Stimulated activated naive CD8-positive, alpha-beta T cell treated with anti-CD3 and anti-CD28 coated beads, Interleukin-15, amount 100 ng/mL, for 72 hours (primary cell): ENCODE results near the gene ADD2.
"Not testable (repeated sequence)": the region's sequence is repeated elsewhere in the genome, so short reads cannot be mapped to it uniquely, and the experiment has no call there.

ENCODE experiments used
- ATAC-seq: fragments of 150-1000 bp; cut with Tn5 transposase; 2 replicates; pipeline ENCODE4 v1.10.0; 2021; ENCODE audit warnings: mild to moderate bottlenecking, moderate library complexity
- DNase-seq, 2 donors: peaks; one replicate each; pipeline ENCODE4 v3.0.0; 2021 to 2022
- H3K27ac Mint-ChIP-seq, 2 donors: one replicate each; pipeline ENCODE4 v1.8.0; 2022; ENCODE audit warnings: mild to moderate bottlenecking in 2 of 2, mixed read lengths in 2 of 2, moderate library complexity in 2 of 2
- H3K27me3 Mint-ChIP-seq: one replicate; pipeline ENCODE4 v1.8.0; 2022; ENCODE audit warnings: mixed read lengths
- H3K4me1 Mint-ChIP-seq: one replicate; pipeline ENCODE4 v1.8.0; 2022; ENCODE audit warnings: mild to moderate bottlenecking, mixed read lengths
- H3K4me3 Mint-ChIP-seq, 2 donors: one replicate each; pipeline ENCODE4 v1.8.0; 2022; ENCODE audit warnings: mild to moderate bottlenecking in 2 of 2, mixed read lengths in 2 of 2, moderate library complexity in 1 of 2
- H3K9me3 Mint-ChIP-seq, 2 donors: one replicate each; pipeline ENCODE4 v1.8.0; 2022; ENCODE audit warnings: mixed read lengths in 2 of 2

ADD2 gene

DNA sequence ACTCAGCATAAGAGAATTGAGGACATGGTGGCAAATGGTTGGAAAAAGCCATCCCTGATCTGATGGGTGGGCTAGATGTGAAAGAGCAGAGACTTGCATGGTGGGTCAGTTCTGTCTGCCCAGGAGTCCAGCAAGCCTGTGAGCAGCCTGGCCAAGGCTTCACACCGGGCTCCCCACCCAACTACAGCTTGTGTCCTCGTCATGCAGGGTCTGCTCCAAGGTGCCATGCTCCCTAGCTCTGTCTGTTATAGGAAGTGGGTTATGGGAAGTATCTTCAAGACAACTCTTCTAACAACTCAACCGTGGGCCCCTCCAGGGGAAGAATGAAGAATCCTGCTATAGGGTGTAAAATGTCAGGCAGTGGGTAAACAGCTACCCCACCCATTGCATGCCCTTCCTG is 97.4 kb downstream of the ADD2 start:
- no peaks in the 10 kb centered on the region for H3K4me1 Mint-ChIP-seq
- ATAC-seq (no peak), DNase-seq (no peak)
- H3K4me3 Mint-ChIP-seq, result no peak overlapping the region
- no peaks in the 10 kb centered on the region for H3K27me3 Mint-ChIP-seq
- H3K27ac Mint-ChIP-seq, result no peak overlapping the region
- no peaks in the 10 kb centered on the region for H3K9me3 Mint-ChIP-seq

DNA sequence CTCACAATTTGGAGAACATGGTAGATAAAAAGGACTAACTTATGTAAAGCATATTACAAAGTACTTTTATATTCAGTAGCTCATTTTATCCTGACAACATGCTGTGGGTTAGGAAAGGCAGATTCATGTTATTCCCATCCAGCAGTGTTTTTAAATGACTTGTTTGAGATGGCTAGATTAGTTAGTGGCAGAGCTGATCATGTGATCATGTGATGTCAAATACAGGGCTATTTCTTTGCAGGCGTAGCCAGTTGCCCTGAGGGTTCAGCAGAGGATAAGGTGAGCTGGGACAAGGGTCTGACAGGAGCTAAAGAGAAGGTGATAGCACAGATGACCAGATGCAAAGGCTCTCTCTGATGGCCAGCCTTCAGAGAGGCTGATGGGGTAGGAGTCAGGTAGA is 97.8 kb downstream of the ADD2 start:
- ATAC-seq, result no peak
- no peaks in the 10 kb centered on the region for H3K27me3 Mint-ChIP-seq
- no peak for DNase-seq
- H3K4me1 Mint-ChIP-seq, result no peaks in the 10 kb centered on the region
- H3K27ac Mint-ChIP-seq, result no peak overlapping the region
- no peak overlapping the region for H3K4me3 Mint-ChIP-seq
- no peaks in the 10 kb centered on the region for H3K9me3 Mint-ChIP-seq

DNA sequence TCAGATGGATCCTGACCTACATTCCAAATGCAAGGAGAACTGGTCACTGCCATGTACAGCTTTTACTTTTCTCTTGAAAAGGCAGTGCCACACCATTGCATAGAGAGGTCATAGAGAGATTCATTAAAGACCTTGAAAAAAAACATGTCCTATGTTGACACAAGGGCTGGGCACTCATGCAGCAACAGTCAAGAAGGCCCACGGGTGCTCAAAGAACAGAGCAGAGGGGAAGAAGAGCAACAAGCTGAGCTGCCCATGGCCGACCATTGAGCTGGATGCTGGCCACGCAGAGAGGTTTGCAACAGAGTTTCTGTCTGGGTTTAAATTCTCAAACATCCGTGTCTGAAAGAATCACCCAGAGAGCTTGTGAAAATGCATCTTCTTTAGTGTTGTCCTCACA is 99.1 kb downstream of the ADD2 start:
- Mint-ChIP-seq H3K9me3 (no peaks in the 10 kb centered on the region), H3K27ac (no peak overlapping the region), H3K27me3 (no peaks in the 10 kb centered on the region), H3K4me3 (no peak overlapping the region), H3K4me1 (peaks cover 10% of the 10 kb centered on the region)
- DNase-seq (no peak), ATAC-seq (no peak)

DNA sequence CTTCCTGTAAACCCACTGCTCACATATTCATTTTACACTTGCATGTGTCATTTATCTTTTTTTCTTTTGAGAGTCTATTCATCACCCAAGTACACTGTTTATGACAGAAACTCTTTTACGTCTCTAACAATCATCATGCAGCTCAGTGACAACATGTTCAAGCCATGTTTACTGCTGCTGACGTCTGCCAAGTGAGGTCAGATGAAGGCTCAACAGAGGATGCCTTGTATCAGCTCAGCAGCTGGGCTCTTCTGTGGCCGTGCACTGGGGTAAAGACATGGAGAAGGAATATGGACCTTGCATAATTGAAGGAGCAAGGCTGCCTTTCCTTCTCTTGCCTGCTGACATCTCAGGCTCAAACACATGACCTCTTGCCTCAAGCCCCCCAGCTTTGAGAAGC is 99.6 kb downstream of the ADD2 start:
- ATAC-seq (no peak), DNase-seq (no peak)
- no peaks in the 10 kb centered on the region for H3K27me3 Mint-ChIP-seq
- H3K9me3 Mint-ChIP-seq, result no peaks in the 10 kb centered on the region
- no peak overlapping the region for H3K4me3 Mint-ChIP-seq
- H3K27ac Mint-ChIP-seq, result no peak overlapping the region
- H3K4me1 Mint-ChIP-seq, result peaks cover 14% of the 10 kb centered on the region

DNA sequence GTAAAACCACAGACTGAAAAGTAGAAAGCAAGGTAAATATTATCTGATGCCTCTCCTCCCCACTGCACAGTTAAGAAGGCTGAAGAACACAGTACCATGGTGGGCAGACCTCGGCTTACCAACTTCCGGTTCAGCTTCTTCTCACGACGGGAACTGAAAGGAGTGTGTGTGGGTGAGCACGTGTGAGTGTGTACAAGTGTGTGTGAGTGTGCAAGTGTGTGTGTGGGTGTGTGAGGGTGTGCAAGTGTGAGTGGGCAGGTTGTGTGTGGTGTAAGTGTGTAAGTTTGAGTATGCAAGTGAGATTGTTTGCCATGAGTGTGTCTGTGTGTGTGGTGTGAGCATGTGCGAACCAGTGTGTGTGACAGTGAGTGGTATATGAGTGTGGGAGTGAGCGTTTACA is 103.5 kb downstream of the ADD2 start:
- H3K27ac Mint-ChIP-seq, result peak overlapping the region in 1 of 2 donors; percentile 70
- H3K4me1 Mint-ChIP-seq, result peaks cover 14% of the 10 kb centered on the region
- DNase-seq, result peak in 1 of 2 donors; percentile 21
- H3K4me3 Mint-ChIP-seq, result no peak overlapping the region
- ATAC-seq, result peak; percentile 73
- no peaks in the 10 kb centered on the region for H3K27me3 Mint-ChIP-seq
- no peaks in the 10 kb centered on the region for H3K9me3 Mint-ChIP-seq

DNA sequence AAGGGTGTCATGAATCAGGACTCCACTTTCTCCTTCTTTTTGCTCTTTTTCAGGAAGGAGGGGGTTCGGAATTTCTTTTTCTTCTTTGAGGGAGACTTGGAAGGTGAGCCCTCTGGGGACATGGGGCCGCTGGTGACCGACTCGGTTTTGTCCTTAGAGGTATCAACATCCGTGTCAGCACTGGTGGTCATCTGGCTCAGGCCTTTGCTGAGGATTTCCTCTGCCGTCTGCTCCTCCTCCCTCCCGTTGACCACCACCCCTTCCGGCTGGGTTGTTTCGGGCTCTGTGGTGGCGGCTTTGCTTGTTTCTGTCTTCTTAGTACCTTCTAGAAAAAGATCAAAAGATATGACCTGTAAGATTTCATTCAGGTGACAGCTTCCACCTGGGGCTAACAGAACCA is 104.6 kb downstream of the ADD2 start:
- Mint-ChIP-seq H3K27ac (peak overlapping the region in 1 of 2 donors; percentile 75), H3K9me3 (no peaks in the 10 kb centered on the region)
- ATAC-seq, result no peak

DNA sequence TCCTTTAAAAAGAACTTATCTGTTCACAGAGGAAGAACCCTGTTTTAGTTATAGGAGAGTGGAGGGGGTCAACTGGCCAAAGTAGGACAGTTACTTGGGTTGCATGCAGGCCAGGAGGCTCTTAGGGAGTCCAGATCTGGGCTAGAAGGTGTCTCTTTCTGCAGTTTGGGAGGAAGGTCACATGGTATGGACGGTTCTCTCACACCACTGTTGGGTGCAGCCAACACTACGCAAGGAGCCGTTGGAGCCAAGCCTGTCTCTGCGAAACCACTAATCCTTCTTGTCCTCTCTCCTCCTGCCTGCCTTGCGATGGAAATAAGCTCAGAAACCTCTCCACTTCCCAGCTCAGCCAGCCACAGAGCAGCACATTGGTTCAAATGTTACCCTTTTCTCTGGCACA is 108.4 kb downstream of the ADD2 start:
- H3K27me3 Mint-ChIP-seq, result peaks cover under 1% of the 10 kb centered on the region
- H3K4me1 Mint-ChIP-seq, result peaks cover 48% of the 10 kb centered on the region
- ATAC-seq, result no peak
- H3K27ac Mint-ChIP-seq, result no peak overlapping the region
- H3K9me3 Mint-ChIP-seq, result no peaks in the 10 kb centered on the region
- no peak for DNase-seq
- H3K4me3 Mint-ChIP-seq, result no peak overlapping the region

More for the DNA sequence above, 104.6 kb downstream of the ADD2 start:
- Mint-ChIP-seq H3K4me3 (no peak overlapping the region), H3K4me1 (peaks cover 15% of the 10 kb centered on the region), H3K27me3 (no peaks in the 10 kb centered on the region)
- no peak for DNase-seq

DNA sequence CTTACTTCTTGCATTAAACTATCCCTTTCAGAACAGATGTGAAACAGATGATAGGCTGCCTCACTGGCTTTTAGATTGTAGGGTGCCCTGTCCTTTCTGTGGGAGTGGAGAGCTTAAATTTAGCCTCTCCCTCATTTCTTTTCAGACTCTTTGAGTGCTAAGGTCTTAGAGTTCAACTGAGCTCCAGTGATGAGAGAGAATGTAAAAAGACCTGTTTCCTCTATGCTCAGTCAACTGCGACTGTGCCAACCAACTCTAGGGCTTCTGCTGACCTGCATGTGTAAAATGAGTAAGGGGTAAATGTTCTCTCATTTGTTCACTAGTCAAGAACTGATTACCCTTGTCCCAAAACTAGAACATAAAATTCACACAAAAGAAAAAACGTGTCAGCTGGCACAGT is 109.5 kb downstream of the ADD2 start:
- H3K4me1 Mint-ChIP-seq, result peaks cover 42% of the 10 kb centered on the region
- peaks cover 11% of the 10 kb centered on the region for H3K27me3 Mint-ChIP-seq
- DNase-seq, result no peak
- H3K4me3 Mint-ChIP-seq, result no peak overlapping the region
- H3K9me3 Mint-ChIP-seq, result no peaks in the 10 kb centered on the region
- peak overlapping the region in 1 of 2 donors; percentile 42 for H3K27ac Mint-ChIP-seq
- ATAC-seq, result no peak

DNA sequence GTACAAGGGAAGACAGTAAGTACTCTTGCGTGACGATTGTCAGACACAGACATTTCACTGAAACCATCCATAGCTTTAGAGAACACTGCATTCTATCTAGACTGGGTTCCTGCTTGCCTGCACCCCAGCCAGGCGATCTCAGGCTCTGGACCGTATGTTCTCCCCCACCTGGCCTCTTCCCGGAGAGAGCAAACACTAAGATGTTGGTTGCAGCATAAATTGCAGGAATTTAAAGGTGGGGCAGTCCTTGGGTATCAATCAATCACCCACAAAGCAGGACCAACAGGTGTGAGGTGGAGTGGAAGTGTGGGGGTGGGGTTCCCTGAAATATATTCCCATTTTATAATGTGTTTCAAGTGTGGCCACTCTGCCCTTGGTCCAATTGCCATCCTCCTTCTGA is 110.8 kb downstream of the ADD2 start:
- ATAC-seq (no peak), DNase-seq (no peak)
- Mint-ChIP-seq H3K27me3 (peaks cover 18% of the 10 kb centered on the region), H3K27ac (peak overlapping the region in 1 of 2 donors; percentile 84), H3K4me3 (peak overlapping the region in 1 of 2 donors; percentile 38), H3K9me3 (no peaks in the 10 kb centered on the region), H3K4me1 (peaks cover 42% of the 10 kb centered on the region)

DNA sequence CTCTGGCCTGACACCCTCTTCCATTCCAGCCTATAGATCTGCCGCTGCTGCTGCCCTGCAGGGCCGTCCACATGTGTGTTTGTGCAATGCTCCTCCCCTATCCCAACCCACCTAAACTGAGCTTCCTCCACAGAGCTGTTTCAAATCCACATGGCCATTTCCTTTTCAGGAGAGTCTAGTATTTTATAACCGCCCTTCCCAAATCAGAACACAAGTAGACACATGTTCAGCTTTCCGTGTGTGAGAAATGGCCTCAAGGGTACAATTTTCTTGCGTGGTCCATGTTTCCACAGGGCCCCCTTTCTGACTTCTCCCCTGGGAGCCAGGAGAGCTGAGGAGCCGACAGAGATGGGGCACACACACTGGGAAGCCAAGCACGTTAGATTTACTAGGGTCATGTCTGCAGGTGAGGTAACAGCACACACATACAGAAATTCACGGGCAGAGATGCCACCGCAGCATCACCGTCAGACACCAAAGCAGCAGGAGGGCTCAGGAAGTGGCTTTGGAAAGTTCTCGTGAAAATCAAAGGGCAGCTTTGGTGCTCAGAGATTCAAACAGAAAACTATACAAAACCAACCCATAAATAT is 111.5 kb downstream of the ADD2 start:
- peaks cover 42% of the 10 kb centered on the region for H3K4me1 Mint-ChIP-seq
- peaks cover 25% of the 10 kb centered on the region for H3K27me3 Mint-ChIP-seq
- H3K27ac Mint-ChIP-seq, result peak overlapping the region in 1 of 2 donors; percentile 69
- ATAC-seq, result peak; percentile 74
- H3K9me3 Mint-ChIP-seq, result no peaks in the 10 kb centered on the region
- DNase-seq, result peak in 1 of 2 donors; percentile 33
- peak overlapping the region; percentile 31 to 62 for H3K4me3 Mint-ChIP-seq

DNA sequence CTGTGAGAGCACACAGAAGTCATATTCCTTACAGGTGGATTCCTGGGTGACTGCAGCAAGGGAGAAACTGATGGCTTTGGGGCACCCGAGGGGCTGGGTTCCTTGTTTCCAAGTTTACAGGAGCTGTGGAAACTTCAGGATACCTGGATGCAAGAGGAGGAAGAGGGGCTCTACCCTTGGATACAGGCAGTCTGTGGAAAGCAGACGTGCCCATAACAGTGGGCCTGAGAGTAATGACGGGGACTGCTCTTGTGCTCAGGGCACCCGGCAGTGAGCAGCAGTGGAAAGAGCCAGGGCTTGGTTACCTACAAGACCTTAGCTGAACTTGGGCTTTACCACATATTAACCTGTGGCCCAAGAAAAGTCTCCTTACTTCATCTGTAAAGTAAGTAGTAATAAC is 112.2 kb downstream of the ADD2 start:
- no peak for DNase-seq
- ATAC-seq, result peak; percentile 30
- Mint-ChIP-seq H3K27ac (peak overlapping the region in 1 of 2 donors; percentile 68), H3K4me3 (peak overlapping the region in 1 of 2 donors; percentile 61), H3K9me3 (no peaks in the 10 kb centered on the region), H3K4me1 (peaks cover 42% of the 10 kb centered on the region), H3K27me3 (peaks cover 33% of the 10 kb centered on the region)

DNA sequence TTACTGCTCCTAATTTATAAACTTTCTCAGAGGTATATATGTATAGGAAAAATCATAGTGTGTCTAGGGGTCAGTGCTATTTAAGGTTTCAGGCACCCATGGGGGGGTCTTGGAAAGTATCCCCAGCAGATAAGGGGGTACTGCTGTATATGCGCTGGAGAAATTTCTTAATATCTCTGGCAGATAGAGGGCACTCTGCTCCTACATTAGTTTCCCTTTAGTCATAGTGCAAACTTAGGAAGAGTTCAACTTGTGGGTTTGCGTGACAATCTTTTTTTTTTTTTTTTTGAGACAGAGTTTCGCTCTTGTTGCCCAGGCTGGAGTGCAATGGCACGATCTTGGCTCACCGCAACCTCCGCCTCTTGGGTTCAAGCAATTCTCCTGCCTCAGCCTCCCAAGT is 112.8 kb downstream of the ADD2 start:
- Mint-ChIP-seq H3K4me1 (peaks cover 42% of the 10 kb centered on the region), H3K27ac (peak overlapping the region in 1 of 2 donors; percentile 16), H3K27me3 (peaks cover 36% of the 10 kb centered on the region), H3K4me3 (peak overlapping the region in 1 of 2 donors; percentile 61)
- DNase-seq (peak in 1 of 2 donors; percentile 15), ATAC-seq (peak; percentile 75)
- not testable (repeated sequence) for H3K9me3 Mint-ChIP-seq

DNA sequence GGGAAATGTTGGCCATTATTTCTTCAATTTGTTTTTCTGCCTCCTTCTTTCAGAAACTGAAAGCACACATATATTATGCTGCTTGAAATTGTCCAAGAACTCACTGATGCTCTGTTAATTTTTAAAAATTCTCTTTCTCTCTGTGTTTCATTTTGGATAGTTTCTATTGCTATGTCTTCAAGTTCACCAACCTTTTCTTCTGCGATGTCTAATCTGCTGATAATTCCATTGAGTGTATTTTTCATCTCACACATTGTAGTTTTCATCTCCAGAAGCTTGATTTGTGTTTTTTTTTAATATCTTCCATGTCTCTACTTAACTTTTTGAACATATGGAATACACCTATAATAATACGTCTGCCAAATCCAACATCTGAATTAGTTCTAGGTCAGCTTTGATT is 116.3 kb downstream of the ADD2 start:
- DNase-seq, result no peak
- Mint-ChIP-seq H3K4me3 (no peak overlapping the region), H3K27ac (no peak overlapping the region), H3K27me3 (peaks cover 36% of the 10 kb centered on the region), H3K4me1 (peaks cover 25% of the 10 kb centered on the region), H3K9me3 (no peaks in the 10 kb centered on the region)
- no peak for ATAC-seq

DNA sequence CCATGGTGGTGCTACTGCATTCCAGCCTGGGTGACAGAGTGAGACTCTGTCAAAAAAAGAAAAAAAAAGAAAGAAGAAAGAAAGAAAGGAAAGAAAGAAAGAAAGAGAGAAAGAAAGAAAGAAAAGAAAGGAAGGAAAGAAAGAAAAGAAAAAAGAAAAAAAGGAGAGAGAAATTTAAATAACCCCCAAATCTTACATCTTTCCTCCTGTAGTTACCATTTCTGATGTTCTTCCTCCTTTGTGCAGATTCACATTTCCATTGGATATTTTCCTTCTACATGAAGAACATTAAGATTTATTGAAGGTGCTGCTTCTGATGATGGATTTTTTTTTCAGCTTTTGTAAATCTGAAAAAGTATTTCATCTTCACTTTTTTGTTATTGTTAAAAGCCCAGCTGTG is 117.0 kb downstream of the ADD2 start:
- peaks cover 18% of the 10 kb centered on the region for H3K4me1 Mint-ChIP-seq
- no peak for DNase-seq
- H3K27ac Mint-ChIP-seq, result peak overlapping the region in 1 of 2 donors; percentile 55
- no peak overlapping the region for H3K4me3 Mint-ChIP-seq
- no peaks in the 10 kb centered on the region for H3K9me3 Mint-ChIP-seq
- H3K27me3 Mint-ChIP-seq, result peaks cover 36% of the 10 kb centered on the region
- no peak for ATAC-seq

DNA sequence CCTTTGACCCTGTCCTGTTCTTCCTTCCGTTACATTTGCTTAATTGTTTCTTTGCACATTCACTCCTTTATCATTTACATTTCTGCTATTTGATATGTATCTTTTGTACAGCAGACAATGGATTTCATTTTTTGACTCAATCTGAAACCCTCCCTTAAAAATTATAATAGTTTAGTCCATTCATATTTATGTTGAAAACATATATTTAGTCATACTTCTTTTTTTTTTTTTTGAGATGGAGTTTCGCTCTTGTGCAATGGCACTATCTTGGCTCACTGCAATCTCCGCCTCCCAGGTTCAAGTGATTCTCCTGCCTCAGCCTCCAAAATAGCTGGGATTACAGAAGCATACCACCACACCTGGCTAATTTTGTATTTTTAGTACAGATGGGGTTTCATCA is 119.0 kb downstream of the ADD2 start:
- no peak overlapping the region for H3K27ac Mint-ChIP-seq
- H3K4me1 Mint-ChIP-seq, result no peaks in the 10 kb centered on the region
- peaks cover 30% of the 10 kb centered on the region for H3K27me3 Mint-ChIP-seq
- ATAC-seq (no peak), DNase-seq (no peak)
- H3K4me3 Mint-ChIP-seq, result no peak overlapping the region
- H3K9me3 Mint-ChIP-seq, result no peaks in the 10 kb centered on the region

DNA sequence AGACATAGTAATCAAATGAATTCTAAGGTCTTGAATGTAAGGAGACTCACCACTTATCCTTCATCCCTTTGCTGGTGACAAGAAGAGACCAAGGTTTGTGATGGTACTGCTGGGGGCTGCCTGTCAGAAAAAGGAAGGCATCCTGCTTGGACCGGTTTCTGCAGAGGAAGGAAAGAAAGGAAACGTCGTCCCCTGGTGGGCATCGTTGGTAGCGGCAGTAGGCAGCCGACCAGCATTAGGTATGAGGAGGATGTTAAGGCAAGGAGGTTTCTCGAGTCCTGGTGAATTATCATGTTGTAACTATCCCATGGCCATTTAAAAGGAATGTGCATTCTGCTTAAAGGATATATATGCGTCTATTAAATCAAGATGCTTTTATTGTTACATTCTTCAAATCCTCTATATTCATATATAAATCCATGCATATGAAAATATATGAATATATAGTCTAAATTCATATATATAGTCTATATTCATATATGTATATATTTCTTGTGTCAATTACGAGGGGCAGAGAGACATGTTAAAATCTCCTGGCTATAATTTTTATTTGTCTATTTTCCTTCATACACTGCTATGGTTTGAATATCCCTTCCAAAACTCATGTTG is 120.0 kb downstream of the ADD2 start:
- H3K4me1 Mint-ChIP-seq, result no peaks in the 10 kb centered on the region
- H3K27ac Mint-ChIP-seq, result no peak overlapping the region
- no peak overlapping the region for H3K4me3 Mint-ChIP-seq
- ATAC-seq, result peak; percentile 80
- peaks cover 25% of the 10 kb centered on the region for H3K27me3 Mint-ChIP-seq
- no peaks in the 10 kb centered on the region for H3K9me3 Mint-ChIP-seq
- DNase-seq, result peak; percentile 71 to 75

DNA sequence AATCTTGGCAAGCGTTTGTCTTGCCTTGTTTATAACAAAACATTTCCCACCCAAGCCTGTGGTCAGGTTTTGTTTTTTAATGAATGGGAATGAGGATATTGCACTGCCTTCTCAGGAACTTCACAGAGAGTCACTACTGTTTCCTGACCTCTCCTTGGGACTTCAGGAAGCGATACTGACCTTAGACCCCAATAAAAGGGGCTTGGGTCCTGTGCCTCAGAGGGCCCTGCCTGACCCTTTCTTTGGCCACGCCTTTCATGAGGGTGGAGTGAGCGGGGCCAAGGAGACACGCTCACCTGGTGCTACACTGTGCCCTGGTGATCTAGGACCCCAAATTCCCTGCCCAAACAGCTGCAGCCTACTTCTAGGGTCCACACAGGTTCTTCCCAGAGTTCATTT is 121.6 kb downstream of the ADD2 start:
- ATAC-seq (no peak), DNase-seq (no peak)
- Mint-ChIP-seq H3K4me3 (no peak overlapping the region), H3K27ac (no peak overlapping the region), H3K4me1 (no peaks in the 10 kb centered on the region), H3K27me3 (peaks cover 10% of the 10 kb centered on the region), H3K9me3 (no peaks in the 10 kb centered on the region)
